BE2C (cell line): Measurements from ENCODE around the gene GPHA2.

Experiments used
- DNase-seq: peaks from one replicate; pipeline ENCODE4 v3.0.0-alpha.2; 2020
- H3K27me3 ChIP-seq: fragments of 250-450 bp; sonication (Bioruptor Pico); 2 replicates; pipeline ENCODE4 v1.5.1; 2020; ENCODE audit warnings: mild to moderate bottlenecking
- H3K36me3 ChIP-seq: fragments of 250-450 bp; sonication (Bioruptor Pico); 2 replicates; pipeline ENCODE4 v1.5.1; 2020; ENCODE audit warnings: mild to moderate bottlenecking
- H3K4me1 ChIP-seq: fragments of 250-450 bp; sonication (Bioruptor Pico); 2 replicates; pipeline ENCODE4 v1.5.1; 2020
- H3K4me3 ChIP-seq: 2 replicates; pipeline ENCODE4 v1.5.1; 2011; ENCODE audit warnings: low read depth, low read length
- H3K9me3 ChIP-seq: fragments of 250-450 bp; sonication (Bioruptor Pico); 2 replicates; pipeline ENCODE4 v1.5.1; 2020
- TF ChIP-seq, protein P1 (sequence below): IDR thresholded peaks from 2 replicates; pipeline ENCODE4 v1.5.1; 2012; ENCODE audit warnings: mild to moderate bottlenecking, low read depth, low read length

GPHA2 gene

DNA sequence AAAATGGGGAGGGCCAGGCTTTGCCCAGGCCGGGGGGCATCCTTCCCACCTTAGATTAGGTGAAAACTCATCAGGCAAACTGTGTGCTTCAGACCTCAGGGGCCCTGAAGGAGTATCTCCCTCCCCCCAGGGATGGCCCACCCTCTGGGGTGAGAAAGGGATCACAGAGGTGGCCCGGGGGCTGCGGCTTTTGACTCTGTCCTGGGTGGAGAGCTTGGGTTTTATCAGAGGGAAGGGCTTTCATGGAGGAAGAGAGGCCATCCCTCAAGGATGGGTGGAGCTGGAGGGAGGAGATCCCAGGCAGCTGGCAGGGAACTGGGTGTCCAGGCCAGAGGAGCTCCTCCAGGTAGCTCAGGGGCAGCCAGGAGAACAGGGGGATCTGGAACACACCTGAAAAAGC, 14.3 kb downstream of the GPHA2 start:
- Histone ChIP-seq H3K36me3 (no peaks in the 10 kb centered on the region), H3K9me3 (no peaks in the 10 kb centered on the region), H3K27me3 (no peaks in the 10 kb centered on the region), H3K4me3 (no peak overlapping the region), H3K4me1 (no peaks in the 10 kb centered on the region)
- TF ChIP-seq, protein P1, sequence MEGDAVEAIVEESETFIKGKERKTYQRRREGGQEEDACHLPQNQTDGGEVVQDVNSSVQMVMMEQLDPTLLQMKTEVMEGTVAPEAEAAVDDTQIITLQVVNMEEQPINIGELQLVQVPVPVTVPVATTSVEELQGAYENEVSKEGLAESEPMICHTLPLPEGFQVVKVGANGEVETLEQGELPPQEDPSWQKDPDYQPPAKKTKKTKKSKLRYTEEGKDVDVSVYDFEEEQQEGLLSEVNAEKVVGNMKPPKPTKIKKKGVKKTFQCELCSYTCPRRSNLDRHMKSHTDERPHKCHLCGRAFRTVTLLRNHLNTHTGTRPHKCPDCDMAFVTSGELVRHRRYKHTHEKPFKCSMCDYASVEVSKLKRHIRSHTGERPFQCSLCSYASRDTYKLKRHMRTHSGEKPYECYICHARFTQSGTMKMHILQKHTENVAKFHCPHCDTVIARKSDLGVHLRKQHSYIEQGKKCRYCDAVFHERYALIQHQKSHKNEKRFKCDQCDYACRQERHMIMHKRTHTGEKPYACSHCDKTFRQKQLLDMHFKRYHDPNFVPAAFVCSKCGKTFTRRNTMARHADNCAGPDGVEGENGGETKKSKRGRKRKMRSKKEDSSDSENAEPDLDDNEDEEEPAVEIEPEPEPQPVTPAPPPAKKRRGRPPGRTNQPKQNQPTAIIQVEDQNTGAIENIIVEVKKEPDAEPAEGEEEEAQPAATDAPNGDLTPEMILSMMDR, result no peak
- no peak for DNase-seq

- Histone ChIP-seq H3K27me3 (no peaks in the 10 kb centered on the region), H3K4me1 (no peaks in the 10 kb centered on the region), H3K36me3 (no peaks in the 10 kb centered on the region), H3K9me3 (no peaks in the 10 kb centered on the region), H3K4me3 (no peak overlapping the region)
- DNase-seq, result no peak
- TF ChIP-seq, protein P1, result no peak
Measured at GRCh38 chr11:64920124-64920523, 15.6 kb downstream of the GPHA2 start.

- Histone ChIP-seq H3K4me3 (no peak overlapping the region), H3K4me1 (no peaks in the 10 kb centered on the region), H3K9me3 (no peaks in the 10 kb centered on the region), H3K36me3 (no peaks in the 10 kb centered on the region), H3K27me3 (no peaks in the 10 kb centered on the region)
- DNase-seq, result no peak
- TF ChIP-seq, protein P1, result no peak
Measured at GRCh38 chr11:64919627-64920026, 16.1 kb downstream of the GPHA2 start.

DNA sequence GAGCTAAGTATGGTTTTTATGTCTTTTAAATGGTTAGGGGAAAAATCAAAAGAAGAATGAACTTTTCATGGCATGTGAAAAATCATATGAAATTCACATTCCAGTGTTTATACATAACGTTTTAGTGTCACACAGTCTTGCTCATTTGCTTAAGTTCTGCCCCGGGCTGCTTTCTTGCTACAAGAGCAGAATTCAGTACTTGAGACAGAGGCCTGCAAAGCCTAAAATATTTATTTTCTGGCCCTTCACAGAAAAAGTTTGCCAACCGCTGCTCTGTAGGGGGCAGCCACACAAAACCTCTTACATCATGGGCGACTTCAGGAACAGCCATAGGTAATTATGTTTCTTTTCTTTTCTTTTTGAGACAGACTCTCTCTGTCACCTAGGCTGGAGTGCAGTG, 17.7 kb downstream of the GPHA2 start:
- no peak for DNase-seq
- Histone ChIP-seq H3K4me3 (peak overlapping the region; percentile 66), H3K36me3 (no peaks in the 10 kb centered on the region), H3K27me3 (no peaks in the 10 kb centered on the region), H3K4me1 (no peaks in the 10 kb centered on the region), H3K9me3 (no peaks in the 10 kb centered on the region)
- TF ChIP-seq, protein P1, result peak; percentile 20; the same call in 1 of the 2 replicates

- TF ChIP-seq, protein P1, result no peak
- H3K9me3 ChIP-seq, result no peaks in the 10 kb centered on the region
- DNase-seq, result no peak
- no peaks in the 10 kb centered on the region for H3K4me1 ChIP-seq
- peak overlapping the region; percentile 66 for H3K4me3 ChIP-seq
- no peaks in the 10 kb centered on the region for H3K27me3 ChIP-seq
- H3K36me3 ChIP-seq, result no peaks in the 10 kb centered on the region
Measured at GRCh38 chr11:64917663-64917995, 18.1 kb downstream of the GPHA2 start.

- H3K9me3 ChIP-seq, result no peaks in the 10 kb centered on the region
- no peaks in the 10 kb centered on the region for H3K4me1 ChIP-seq
- no peaks in the 10 kb centered on the region for H3K36me3 ChIP-seq
- TF ChIP-seq, protein P1, result no peak
- no peaks in the 10 kb centered on the region for H3K27me3 ChIP-seq
- peak; percentile 95 for DNase-seq
- H3K4me3 ChIP-seq, result peak within 1 kb of the TSS; percentile 66
Measured at GRCh38 chr11:64916775-64917662, 18.7 kb downstream of the GPHA2 start, which contains the start of gene ATG2A. Gene ATG2A, minus strand, starts transcription at chr11:64917209. Its CDS starts 74 bp downstream, at chr11:64917135.
